CD14-positive monocyte (primary cell): ENCODE measurements around the gene GALR2. TPM values are rescaled to one million over a fixed set of nuclear protein-coding genes. Genes with fewer than 3 reads are reported as not detected.

Experiments
- DNase-seq, 3 donors: peaks; one replicate each; pipeline ENCODE4 v3.0.0-alpha.2; 2011 to 2022
- H2AFZ ChIP-seq: 2 replicates; pipeline ENCODE4 v1.6.0; 2012; ENCODE audit warnings: mild to moderate bottlenecking, low read depth, low read length, inconsistent platforms; ENCODE audit not compliant: insufficient read depth, poor library complexity, severe bottlenecking
- H3K27ac ChIP-seq, 2 donors: 1 replicate in 1 of 2; 2 replicates in 1 of 2; pipeline ENCODE4 v1.5.1; 2012 to 2013; ENCODE audit warnings: low read length in 2 of 2, control low read depth in 1 of 2, inconsistent platforms in 1 of 2, low read depth in 1 of 2, mild to moderate bottlenecking in 1 of 2
- H3K27me3 ChIP-seq, 2 donors: one replicate each; pipeline versions ENCODE4 v1.6.0 to v1.6.1; 2011 to 2013; ENCODE audit warnings: low read length in 2 of 2; ENCODE audit not compliant: control insufficient read depth in 2 of 2, insufficient read depth in 2 of 2
- H3K36me3 ChIP-seq, 2 donors: replicated peaks in 1 of 2; 1 replicate in 1 of 2; 2 replicates in 1 of 2; pipeline versions ENCODE4 v1.5.1 to v1.6.1; 2012 to 2013; ENCODE audit warnings: low read length in 2 of 2, control low read depth in 1 of 2, inconsistent platforms in 1 of 2, mild to moderate bottlenecking in 1 of 2; ENCODE audit not compliant: insufficient read depth in 2 of 2, control insufficient read depth in 1 of 2
- H3K4me1 ChIP-seq, 2 donors: 1 replicate in 1 of 2; 2 replicates in 1 of 2; pipeline versions ENCODE4 v1.5.1 to v1.6.1; 2012 to 2013; ENCODE audit warnings: low read length in 2 of 2, control low read depth in 1 of 2, inconsistent platforms in 1 of 2, mild to moderate bottlenecking in 1 of 2, moderate library complexity in 1 of 2; ENCODE audit not compliant: insufficient read depth in 2 of 2, control insufficient read depth in 1 of 2
- H3K4me2 ChIP-seq: replicated peaks from 2 replicates; pipeline ENCODE3; 2012; ENCODE audit warnings: low read length, moderate library complexity, mild to moderate bottlenecking; ENCODE audit not compliant: poor library complexity, severe bottlenecking; ENCODE audit errors: extremely low read depth
- H3K4me3 ChIP-seq, 3 experiments: fragments of 200-600 bp in 1 of 3; sonication (generic) in 1 of 3; replicated peaks in 1 of 3; 1 replicate in 2 of 3; 2 replicates in 1 of 3; pipeline ENCODE4 v1.5.1; 2011 to 2013; ENCODE audit warnings: low read length in 3 of 3, mild to moderate bottlenecking in 3 of 3, control low read depth in 2 of 3, low read depth in 2 of 3, inconsistent platforms in 1 of 3, moderate library complexity in 1 of 3
- H3K79me2 ChIP-seq: 2 replicates; pipeline ENCODE4 v1.6.0; 2012; ENCODE audit warnings: mild to moderate bottlenecking, control low read depth, inconsistent platforms, low read length, moderate library complexity; ENCODE audit not compliant: insufficient read depth
- H3K9ac ChIP-seq: 2 replicates; pipeline ENCODE4 v1.6.0; 2017; ENCODE audit warnings: low read length, mild to moderate bottlenecking; ENCODE audit not compliant: insufficient read depth, poor library complexity, severe bottlenecking
- H3K9me3 ChIP-seq, 2 donors: replicated peaks in 1 of 2; 1 replicate in 1 of 2; 2 replicates in 1 of 2; pipeline versions ENCODE4 v1.5.1 to v1.6.1; 2012 to 2013; ENCODE audit warnings: low read length in 2 of 2, control low read depth in 1 of 2; ENCODE audit not compliant: control insufficient read depth in 1 of 2, insufficient read depth in 1 of 2
- H4K20me1 ChIP-seq: 2 replicates; pipeline ENCODE4 v1.6.0; 2012; ENCODE audit warnings: mild to moderate bottlenecking, low read length, control low read depth, moderate library complexity; ENCODE audit not compliant: insufficient read depth
- H3K27ac Mint-ChIP-seq, 7 donors: one replicate each; pipeline ENCODE4 v1.8.0; 2020; ENCODE audit warnings: mild to moderate bottlenecking in 7 of 7, mixed read lengths in 7 of 7, moderate library complexity in 6 of 7, inconsistent platforms in 2 of 7
- H3K27me3 Mint-ChIP-seq, 3 donors: one replicate each; pipeline ENCODE4 v1.8.0; 2021 to 2022; ENCODE audit warnings: low read depth in 3 of 3, mild to moderate bottlenecking in 3 of 3, mixed read lengths in 3 of 3, moderate library complexity in 3 of 3, inconsistent platforms in 1 of 3
- H3K36me3 Mint-ChIP-seq, 2 donors: one replicate each; pipeline ENCODE4 v1.8.0; 2020; ENCODE audit warnings: mixed read lengths in 2 of 2, inconsistent platforms in 1 of 2, mild to moderate bottlenecking in 1 of 2
- H3K4me1 Mint-ChIP-seq: one replicate; pipeline ENCODE4 v1.8.0; 2020; ENCODE audit warnings: mild to moderate bottlenecking, mixed read lengths
- H3K4me3 Mint-ChIP-seq, 2 donors: one replicate each; pipeline ENCODE4 v1.8.0; 2020; ENCODE audit warnings: mild to moderate bottlenecking in 2 of 2, mixed read lengths in 2 of 2, moderate library complexity in 1 of 2
- H3K9me3 Mint-ChIP-seq, 7 donors: one replicate each; pipeline ENCODE4 v1.8.0; 2020 to 2022; ENCODE audit warnings: mixed read lengths in 7 of 7, mild to moderate bottlenecking in 6 of 7, moderate library complexity in 6 of 7, inconsistent platforms in 2 of 7
- CTCF ChIP-seq: fragments of 200-600 bp; IDR thresholded peaks from one replicate; pipeline ENCODE4 v1.8.0; 2022; ENCODE audit warnings: antibody characterized with exemption, mild to moderate bottlenecking
- WGBS: methylation state at CpG from one replicate; pipeline ENCODE4 v1.1.5; 2013; ENCODE audit warnings: missing lambda C conversion rate; ENCODE audit not compliant: insufficient coverage; 5-methylcytosine and 5-hydroxymethylcytosine counted together
- intact Hi-C, 2 donors: fragments of 100-400 bp; cut with micrococcal nuclease; formaldehyde crosslinking; loops; one replicate each; pipeline versions ENCODE4 v1.15.0 to v1.15.1; 2023
- polyA plus RNA-seq, 3 donors: library from polyadenylated mRNA; depleted of rRNA in 1 of 3; unstranded in 2 of 3; stranded (reverse) in 1 of 3; fragments of 300-500 nt in 2 of 3; fragments of >200 nt in 1 of 3; fragmentation: Illumina TruSeq in 2 of 3; gene quantifications; 1 replicate in 2 of 3; 2 replicates in 1 of 3; pipeline ENCODE4 v1.2.3, GENCODE V29; 2012 to 2021

The GALR2 gene
- polyA plus RNA-seq, 3 donors: 0.22 to 4.8 (median 1.1) TPM

GRCh38 chr17:76032073-76032779 lies 42.4 kb upstream of the GALR2 start:
- no peak for TF ChIP-seq CTCF
- H3K9me3 Mint-ChIP-seq: peaks cover 0 to 6% (median 0%) of the 10 kb centered on the region in 7 donors
- Histone ChIP-seq H3K4me2 (no peak overlapping the region), H3K36me3 (no peaks in the 10 kb centered on the region), H3K4me1 (peaks cover 7 to 10% of the 10 kb centered on the region in 2 donors), H3K27me3 (peaks cover 0 to 2% of the 10 kb centered on the region in 2 donors), H3K4me3 (no peak overlapping the region), H3K9me3 (no peaks in the 10 kb centered on the region), H3K79me2 (no peaks in the 10 kb centered on the region), H3K9ac (no peak overlapping the region), H2AFZ (no peak overlapping the region), H4K20me1 (no peaks in the 10 kb centered on the region), H3K27ac (no peak overlapping the region)
- H3K36me3 Mint-ChIP-seq: peaks cover 3% of the 10 kb centered on the region in 2 donors
- intact Hi-C loops: no loop called here
- 85% methylated on average over 16 of the region's 20 CpGs for WGBS
- no peak overlapping the region for H3K4me3 Mint-ChIP-seq
- DNase-seq: no peak
- no peak overlapping the region for H3K27ac Mint-ChIP-seq
- peaks cover 17% of the 10 kb centered on the region for H3K4me1 Mint-ChIP-seq
- peaks cover 12 to 14% (median 12%) of the 10 kb centered on the region in 3 donors for H3K27me3 Mint-ChIP-seq

GRCh38 chr17:76032780-76033108 lies 41.8 kb upstream of the GALR2 start:
- Mint-ChIP-seq H3K36me3 (peaks cover 3 to 7% of the 10 kb centered on the region in 2 donors), H3K9me3 (peaks cover 0 to 6% (median 0%) of the 10 kb centered on the region in 7 donors), H3K27ac (no peak overlapping the region), H3K27me3 (peaks cover 12 to 14% (median 12%) of the 10 kb centered on the region in 3 donors), H3K4me3 (no peak overlapping the region), H3K4me1 (peaks cover 12% of the 10 kb centered on the region)
- intact Hi-C loops: no loop called here
- Histone ChIP-seq H3K4me3 (no peak overlapping the region), H2AFZ (no peak overlapping the region), H4K20me1 (no peaks in the 10 kb centered on the region), H3K27me3 (peaks cover 0 to 2% of the 10 kb centered on the region in 2 donors), H3K9ac (no peak overlapping the region), H3K27ac (no peak overlapping the region), H3K36me3 (peaks cover 0 to 2% of the 10 kb centered on the region in 2 donors), H3K9me3 (no peaks in the 10 kb centered on the region), H3K79me2 (no peaks in the 10 kb centered on the region), H3K4me1 (peaks cover 7 to 10% of the 10 kb centered on the region in 2 donors), H3K4me2 (no peak overlapping the region)
- no peak for DNase-seq
- 95% methylated on average over 3 of the region's 5 CpGs for WGBS
- TF ChIP-seq CTCF: no peak
